GM12801 (cell line): Measurements from ENCODE around the gene HES6.

Source experiments
- CTCF ChIP-seq: IDR thresholded peaks from one replicate; pipeline ENCODE4 v1.5.1; 2011; ENCODE audit warnings: control low read depth; ENCODE audit not compliant: insufficient read length; ENCODE audit errors: extremely low read depth

HES6 gene

GRCh38 chr2:238286095-238286494 lies 46.3 kb upstream of the HES6 start:
- TF ChIP-seq CTCF, result no peak

GRCh38 chr2:238285653-238286082 lies 45.8 kb upstream of the HES6 start:
- no peak for TF ChIP-seq CTCF

- no peak for TF ChIP-seq CTCF
Measured at GRCh38 chr2:238284802-238285515, 45.1 kb upstream of the HES6 start.

GRCh38 chr2:238282861-238283738 lies 43.3 kb upstream of the HES6 start:
- TF ChIP-seq CTCF, result no peak

- TF ChIP-seq CTCF, result no peak
Measured at GRCh38 chr2:238281826-238282480, 42.1 kb upstream of the HES6 start.

- TF ChIP-seq CTCF, result no peak
Measured at GRCh38 chr2:238280083-238280825, 40.4 kb upstream of the HES6 start.

GRCh38 chr2:238279324-238279682 lies 39.5 kb upstream of the HES6 start:
- TF ChIP-seq CTCF, result no peak
